Measurements from ENCODE around the gene INS. TPM values are rescaled to one million over a fixed set of nuclear protein-coding genes. Genes with fewer than 3 reads are reported as not detected.

INS gene
- total RNA-seq, 1 donor from 2014 or later: not detected

GRCh38 chr11:2165571-2165970, 4.6 kb upstream of the INS start:
- no peak for DNase-seq (ENCODE audit: low spot score)

- DNase-seq (ENCODE audit: low spot score): no peak
Measured at GRCh38 chr11:2164861-2165555, 4.0 kb upstream of the INS start.

GRCh38 chr11:2164081-2164480, 3.1 kb upstream of the INS start:
- no peak for DNase-seq (ENCODE audit: low spot score)

GRCh38 chr11:2163428-2163978, 2.5 kb upstream of the INS start:
- DNase-seq (ENCODE audit: low spot score): no peak

GRCh38 chr11:2159536-2160413, 1.2 kb downstream of the INS start:
- no peak for DNase-seq (ENCODE audit: low spot score)

GRCh38 chr11:2158966-2159365, 2.0 kb downstream of the INS start:
- DNase-seq (ENCODE audit: low spot score): no peak

GRCh38 chr11:2158296-2158737, 2.7 kb downstream of the INS start:
- DNase-seq (ENCODE audit: low spot score): no peak

- no peak for DNase-seq (ENCODE audit: low spot score)
Measured at GRCh38 chr11:2157294-2158040, 3.5 kb downstream of the INS start.

- no peak for DNase-seq (ENCODE audit: low spot score)
Measured at GRCh38 chr11:2156416-2157182, 4.4 kb downstream of the INS start.

GRCh38 chr11:2155511-2155910, 5.5 kb downstream of the INS start:
- no peak for DNase-seq (ENCODE audit: low spot score)

GRCh38 chr11:2154889-2155288, 6.1 kb downstream of the INS start:
- DNase-seq (ENCODE audit: low spot score): no peak

- DNase-seq (ENCODE audit: low spot score): no peak
Measured at GRCh38 chr11:2154195-2154585, 6.8 kb downstream of the INS start.

GRCh38 chr11:2153581-2154194, 7.3 kb downstream of the INS start:
- no peak for DNase-seq (ENCODE audit: low spot score)

- peak; percentile 85 for DNase-seq (ENCODE audit: low spot score)
Measured at GRCh38 chr11:2151500-2152257, 9.3 kb downstream of the INS start.

GRCh38 chr11:2149864-2150847, 10.9 kb downstream of the INS start:
- DNase-seq (ENCODE audit: low spot score): peak; percentile 81

GRCh38 chr11:2149460-2149859, 11.5 kb downstream of the INS start:
- no peak for DNase-seq (ENCODE audit: low spot score)

GRCh38 chr11:2148595-2148994, 12.4 kb downstream of the INS start:
- no peak for DNase-seq (ENCODE audit: low spot score)

- DNase-seq (ENCODE audit: low spot score): no peak
Measured at GRCh38 chr11:2147391-2147790, 13.6 kb downstream of the INS start.

- DNase-seq (ENCODE audit: low spot score): no peak
Measured at GRCh38 chr11:2146051-2146450, 15.0 kb downstream of the INS start.
